ENCODE results near the gene ACBD7. TPM values are rescaled to one million over a fixed set of nuclear protein-coding genes. Genes with fewer than 3 reads are reported as not detected.

ACBD7 gene
- total RNA-seq, 1 experiment from 2014 or later = 9.1 TPM

DNA sequence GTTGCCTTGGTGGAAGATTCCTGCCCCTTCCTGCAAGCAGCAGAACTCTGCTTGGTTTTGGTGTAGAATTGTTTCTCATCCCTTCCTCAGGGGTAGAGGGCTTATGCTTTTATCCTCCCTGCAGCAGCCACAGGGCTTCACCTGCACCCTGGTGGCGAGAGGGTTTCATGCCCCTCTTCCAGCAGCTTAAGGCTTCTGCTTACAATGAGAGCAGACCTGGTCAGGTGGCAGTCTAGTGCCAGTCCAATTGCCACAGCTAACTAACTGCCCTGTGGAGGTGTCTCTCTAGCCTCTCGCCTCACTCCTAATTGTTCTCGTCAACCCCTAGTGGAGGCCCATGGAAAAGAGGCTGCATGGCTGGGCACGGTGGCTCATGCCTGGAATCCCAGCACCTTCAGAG lies 19.3 kb downstream of the ACBD7 start:
- no peak overlapping the region for H3K27ac ChIP-seq

DNA sequence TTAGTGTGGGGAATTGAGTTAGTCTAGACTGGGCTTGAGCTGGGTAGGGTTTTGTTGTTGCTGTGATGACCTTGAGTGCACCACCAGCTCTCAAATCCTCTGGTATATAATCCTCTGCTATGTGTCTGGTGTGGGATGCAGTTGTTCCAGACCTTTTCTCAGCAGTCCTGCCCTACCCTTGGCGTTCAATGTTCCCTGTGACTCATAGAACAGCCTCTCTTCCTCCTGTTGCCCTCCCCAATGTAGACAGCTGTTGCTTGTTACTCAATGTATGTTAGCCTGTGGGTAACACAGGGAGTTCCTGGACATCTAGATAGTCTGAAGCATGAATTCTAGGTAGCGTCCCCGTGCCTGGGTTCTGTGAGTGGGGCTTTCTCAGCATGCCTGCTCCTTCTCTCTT lies 19.8 kb downstream of the ACBD7 start:
- Histone ChIP-seq H3K4me3 (no peak overlapping the region), H3K27me3 (replicated peaks) (no peaks in the 10 kb centered on the region), H3K9me3 (replicated peaks) (peaks cover 6% of the 10 kb centered on the region; the same call in 1 of the 2 replicates), H3K4me1 (replicated peaks) (no peaks in the 10 kb centered on the region), H3K36me3 (no peaks in the 10 kb centered on the region), H3K27ac (no peak overlapping the region)
- no peak for DNase-seq (ENCODE audit: low read depth in 1 of 2, low spot score in 2 of 2)

More for the DNA sequence above, 19.3 kb downstream of the ACBD7 start:
- no peaks in the 10 kb centered on the region for H3K36me3 ChIP-seq
- DNase-seq (ENCODE audit: low read depth in 1 of 2, low spot score in 2 of 2) = no peak
- no peaks in the 10 kb centered on the region for H3K27me3 ChIP-seq (replicated peaks)
- H3K9me3 ChIP-seq (replicated peaks) = peaks cover 6% of the 10 kb centered on the region; the same call in 1 of the 2 replicates
- no peak overlapping the region for H3K4me3 ChIP-seq
- H3K4me1 ChIP-seq (replicated peaks) = no peaks in the 10 kb centered on the region

DNA sequence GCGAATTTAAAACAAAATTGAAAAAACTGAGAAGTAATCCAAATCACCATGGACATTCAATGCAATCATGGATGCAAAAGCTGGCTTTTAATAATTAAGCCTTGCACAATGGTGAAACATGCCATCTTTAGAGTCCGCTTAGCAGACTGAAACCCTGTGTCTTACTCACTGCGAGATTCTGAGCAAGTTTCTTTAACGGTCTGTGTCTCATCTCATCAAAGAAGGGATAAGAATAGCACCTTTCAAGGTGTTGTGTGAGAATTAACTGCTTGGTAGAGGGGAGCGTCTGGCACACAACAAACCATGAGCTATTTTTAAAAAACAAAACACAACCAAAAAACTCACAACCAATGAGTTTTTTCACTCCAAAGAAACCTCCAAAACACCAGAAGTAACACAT lies 21.4 kb downstream of the ACBD7 start:
- H3K27ac ChIP-seq = no peak overlapping the region
- no peak for DNase-seq (ENCODE audit: low read depth in 1 of 2, low spot score in 2 of 2)

DNA sequence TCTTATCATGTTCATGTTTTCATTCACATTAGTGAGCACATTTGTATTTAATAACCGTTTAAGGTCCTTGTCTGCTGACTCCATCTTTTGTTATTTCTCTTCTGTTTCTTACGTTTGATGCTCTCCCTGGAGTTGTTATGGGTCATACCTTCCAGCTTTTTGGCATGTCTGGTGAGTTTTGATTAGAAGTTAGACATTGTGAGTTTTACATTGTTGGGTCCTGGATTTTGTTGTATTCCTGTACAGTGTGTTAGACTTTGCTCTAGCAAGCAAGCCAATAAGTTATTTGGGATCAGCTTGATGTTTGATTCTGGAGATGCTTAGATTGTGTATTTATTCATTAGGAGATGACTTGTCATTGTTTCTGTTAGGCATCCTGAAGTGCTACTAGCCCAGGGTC lies 27.9 kb downstream of the ACBD7 start:
- Histone ChIP-seq H3K9me3 (replicated peaks) (no peaks in the 10 kb centered on the region; the same call in 1 of the 2 replicates), H3K27ac (no peak overlapping the region), H3K36me3 (no peaks in the 10 kb centered on the region), H3K4me3 (no peak overlapping the region), H3K4me1 (replicated peaks) (0 out of 2 replicates have a peak, but pooled peaks cover 3% of the 10 kb centered on the region), H3K27me3 (replicated peaks) (no peaks in the 10 kb centered on the region)
- no peak for DNase-seq (ENCODE audit: low read depth in 1 of 2, low spot score in 2 of 2)

More for the DNA sequence above, 21.4 kb downstream of the ACBD7 start:
- Histone ChIP-seq H3K9me3 (replicated peaks) (peaks cover 6% of the 10 kb centered on the region; the same call in 1 of the 2 replicates), H3K4me3 (no peak overlapping the region), H3K27me3 (replicated peaks) (no peaks in the 10 kb centered on the region), H3K36me3 (no peaks in the 10 kb centered on the region), H3K4me1 (replicated peaks) (no peaks in the 10 kb centered on the region)

- H3K36me3 ChIP-seq = no peaks in the 10 kb centered on the region
- H3K27ac ChIP-seq = no peak overlapping the region
- no peaks in the 10 kb centered on the region for H3K9me3 ChIP-seq (replicated peaks)
- no peak for DNase-seq (ENCODE audit: low read depth in 1 of 2, low spot score in 2 of 2)
- no peaks in the 10 kb centered on the region for H3K27me3 ChIP-seq (replicated peaks)
- 0 out of 2 replicates have a peak, but pooled peaks cover 3% of the 10 kb centered on the region for H3K4me1 ChIP-seq (replicated peaks)
- H3K4me3 ChIP-seq = no peak overlapping the region
Observed at GRCh38 chr10:15059914-15060313, 28.7 kb downstream of the ACBD7 start.

- Histone ChIP-seq H3K27ac (no peak overlapping the region), H3K4me1 (replicated peaks) (0 out of 2 replicates have a peak, but pooled peaks cover 3% of the 10 kb centered on the region), H3K4me3 (no peak overlapping the region), H3K36me3 (no peaks in the 10 kb centered on the region), H3K27me3 (replicated peaks) (no peaks in the 10 kb centered on the region), H3K9me3 (replicated peaks) (no peaks in the 10 kb centered on the region)
- DNase-seq (ENCODE audit: low read depth in 1 of 2, low spot score in 2 of 2) = no peak
Observed at GRCh38 chr10:15058689-15059088, 29.9 kb downstream of the ACBD7 start.

GRCh38 chr10:15053061-15053460 lies 35.5 kb downstream of the ACBD7 start:
- no peak for DNase-seq (ENCODE audit: low read depth in 1 of 2, low spot score in 2 of 2)
- H3K9me3 ChIP-seq (replicated peaks) = no peaks in the 10 kb centered on the region
- no peak overlapping the region for H3K4me3 ChIP-seq
- H3K36me3 ChIP-seq = no peaks in the 10 kb centered on the region
- H3K27me3 ChIP-seq (replicated peaks) = no peaks in the 10 kb centered on the region
- H3K27ac ChIP-seq = no peak overlapping the region
- peaks cover 12% of the 10 kb centered on the region for H3K4me1 ChIP-seq (replicated peaks)

DNA sequence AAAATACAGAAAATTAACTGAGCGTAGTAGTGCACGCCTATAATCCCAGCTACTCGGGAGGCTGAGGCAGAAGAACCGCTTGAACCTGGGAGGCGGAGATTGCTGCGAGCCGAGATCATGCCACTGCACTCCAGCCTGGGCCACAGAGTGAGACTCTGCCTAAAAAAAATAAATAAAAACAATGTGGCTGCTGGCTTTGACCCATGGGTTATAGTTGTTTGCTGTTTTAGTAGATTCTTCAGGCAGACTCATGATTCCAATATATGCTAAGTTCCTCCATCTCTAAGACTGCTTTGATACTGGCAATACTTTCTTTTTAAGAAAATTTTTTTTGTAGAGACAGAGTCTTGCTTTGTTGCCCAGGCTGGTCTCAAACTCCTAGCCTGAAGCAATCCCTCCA lies 36.5 kb downstream of the ACBD7 start:
- Histone ChIP-seq H3K36me3 (no peaks in the 10 kb centered on the region), H3K9me3 (replicated peaks) (no peaks in the 10 kb centered on the region), H3K27me3 (replicated peaks) (no peaks in the 10 kb centered on the region), H3K4me1 (replicated peaks) (peaks cover 15% of the 10 kb centered on the region), H3K27ac (no peak overlapping the region), H3K4me3 (no peak overlapping the region)
- peak in 1 of 2 experiments; percentile 64 for DNase-seq (ENCODE audit: low read depth in 1 of 2, low spot score in 2 of 2)

DNA sequence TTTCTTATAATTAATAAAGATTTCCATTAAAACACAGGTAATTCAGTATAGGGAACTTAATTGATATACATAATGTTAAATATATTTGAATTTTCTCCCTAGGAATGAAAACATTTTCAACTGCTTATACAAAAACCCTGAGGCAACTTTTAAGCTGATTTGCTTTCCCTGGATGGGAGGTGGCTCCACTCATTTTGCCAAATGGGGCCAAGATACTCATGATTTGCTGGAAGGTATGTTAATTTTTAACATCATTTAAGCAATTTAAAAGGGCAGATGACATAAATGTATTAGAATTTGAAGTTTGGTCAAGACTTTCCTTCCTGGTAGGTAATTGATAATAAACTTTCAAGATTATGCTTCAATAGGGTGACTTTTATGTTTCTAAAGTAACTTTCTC lies 39.0 kb downstream of the ACBD7 start:
- Histone ChIP-seq H3K9me3 (replicated peaks) (no peaks in the 10 kb centered on the region), H3K27me3 (replicated peaks) (no peaks in the 10 kb centered on the region), H3K4me1 (replicated peaks) (peaks cover 40% of the 10 kb centered on the region), H3K36me3 (no peaks in the 10 kb centered on the region), H3K27ac (no peak overlapping the region), H3K4me3 (no peak overlapping the region)
- no peak for DNase-seq (ENCODE audit: low read depth in 1 of 2, low spot score in 2 of 2)

- peak; percentile 75 to 92 for DNase-seq (ENCODE audit: low read depth in 1 of 2, low spot score in 2 of 2)
- no peak overlapping the region for H3K4me3 ChIP-seq
- H3K27ac ChIP-seq = peak overlapping the region; percentile 61
- 0 out of 2 replicates have a peak, but pooled peaks cover 2% of the 10 kb centered on the region for H3K9me3 ChIP-seq (replicated peaks)
- H3K4me1 ChIP-seq (replicated peaks) = peaks cover 37% of the 10 kb centered on the region
- H3K36me3 ChIP-seq = no peaks in the 10 kb centered on the region
- no peaks in the 10 kb centered on the region for H3K27me3 ChIP-seq (replicated peaks)
Observed at GRCh38 chr10:15046626-15047025, 42.0 kb downstream of the ACBD7 start.

DNA sequence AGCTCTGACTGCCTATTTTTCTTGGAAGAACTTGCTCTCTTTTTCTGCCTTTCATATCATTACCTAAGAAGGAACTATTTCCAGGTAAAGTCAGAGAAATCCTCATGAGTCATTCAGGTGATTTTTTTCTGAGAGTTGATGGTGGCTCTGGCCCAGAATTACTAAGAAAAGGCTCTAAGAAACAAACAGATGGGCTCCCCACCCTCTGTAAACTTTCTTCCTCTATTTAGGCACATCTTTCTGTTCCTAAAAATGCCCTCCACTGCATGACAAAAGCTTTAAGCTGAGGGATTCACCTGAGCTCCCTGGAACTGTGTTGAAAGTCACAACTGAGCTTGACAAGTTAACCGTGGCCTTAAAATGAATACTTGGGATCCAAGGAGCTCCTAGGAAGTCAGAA lies 43.2 kb downstream of the ACBD7 start:
- DNase-seq (ENCODE audit: low read depth in 1 of 2, low spot score in 2 of 2) = no peak
- no peaks in the 10 kb centered on the region for H3K36me3 ChIP-seq
- no peaks in the 10 kb centered on the region for H3K27me3 ChIP-seq (replicated peaks)
- peaks cover 32% of the 10 kb centered on the region for H3K4me1 ChIP-seq (replicated peaks)
- peak overlapping the region; percentile 61; the same call in 1 of the 2 replicates for H3K27ac ChIP-seq
- 0 out of 2 replicates have a peak, but pooled peaks cover 2% of the 10 kb centered on the region for H3K9me3 ChIP-seq (replicated peaks)
- no peak overlapping the region for H3K4me3 ChIP-seq

GRCh38 chr10:15043674-15044073 lies 44.9 kb downstream of the ACBD7 start, which contains the start of gene OLAH:
Gene OLAH (plus strand): TSS chr10:15043943. CDS start chr10:15047289, 3,346 bp downstream.
- Histone ChIP-seq H3K4me1 (replicated peaks) (peaks cover 32% of the 10 kb centered on the region), H3K4me3 (no peak within 1 kb of the TSS), H3K27ac (0 out of 2 replicates have a peak within 1 kb of the TSS, but pooled peaks have one; percentile 23), H3K36me3 (no peaks in the 10 kb centered on the region), H3K9me3 (replicated peaks) (0 out of 2 replicates have a peak, but pooled peaks cover 2% of the 10 kb centered on the region), H3K27me3 (replicated peaks) (no peaks in the 10 kb centered on the region)
- DNase-seq (ENCODE audit: low read depth in 1 of 2, low spot score in 2 of 2) = no peak

GRCh38 chr10:15038416-15038815 lies 50.2 kb downstream of the ACBD7 start:
- 0 out of 2 replicates have a peak, but pooled peaks cover 2% of the 10 kb centered on the region for H3K9me3 ChIP-seq (replicated peaks)
- H3K36me3 ChIP-seq = no peaks in the 10 kb centered on the region
- H3K4me3 ChIP-seq = no peak overlapping the region
- no peak overlapping the region for H3K27ac ChIP-seq
- H3K27me3 ChIP-seq (replicated peaks) = no peaks in the 10 kb centered on the region
- no peak for DNase-seq (ENCODE audit: low read depth in 1 of 2, low spot score in 2 of 2)
- H3K4me1 ChIP-seq (replicated peaks) = peaks cover 20% of the 10 kb centered on the region

DNA sequence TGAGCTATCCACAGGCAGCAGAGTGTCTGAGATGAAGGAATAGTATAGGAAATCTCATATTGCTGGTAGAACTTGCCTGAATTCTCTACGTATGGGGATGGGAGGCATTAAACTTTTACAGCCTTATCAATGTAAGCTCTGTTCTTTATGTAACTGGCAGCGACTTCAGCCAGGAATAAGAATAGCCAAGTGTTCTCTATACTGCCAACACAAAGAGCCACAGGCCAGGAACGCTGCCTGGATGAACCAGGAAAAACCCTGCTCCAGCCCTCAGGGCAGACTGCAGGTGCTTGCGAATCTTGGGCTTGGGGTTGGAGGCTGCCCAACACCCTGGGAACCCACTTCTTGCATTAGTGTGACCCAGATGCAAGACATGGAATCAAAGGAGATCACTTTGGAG lies 50.9 kb downstream of the ACBD7 start:
- DNase-seq (ENCODE audit: low read depth in 1 of 2, low spot score in 2 of 2) = no peak
- no peaks in the 10 kb centered on the region for H3K36me3 ChIP-seq
- H3K27ac ChIP-seq = no peak overlapping the region
- H3K9me3 ChIP-seq (replicated peaks) = no peaks in the 10 kb centered on the region
- peaks cover 20% of the 10 kb centered on the region for H3K4me1 ChIP-seq (replicated peaks)
- no peak overlapping the region for H3K4me3 ChIP-seq
- no peaks in the 10 kb centered on the region for H3K27me3 ChIP-seq (replicated peaks)

Measured in SJSA1 (cell line).